T-cell (primary cell): ENCODE measurements around the gene STK35. TPM values are rescaled to one million over a fixed set of nuclear protein-coding genes. Genes with fewer than 3 reads are reported as not detected.
"Not testable (repeated sequence)": the region's sequence is repeated elsewhere in the genome, so short reads cannot be mapped to it uniquely, and the experiment has no call there.

ENCODE experiments used
- ATAC-seq, 4 experiments: fragments of 200-7000 bp in 3 of 4; fragments of 150-1000 bp in 1 of 4; cut with Tn5 transposase; replicated peaks in 1 of 4; 1 replicate in 3 of 4; 2 replicates in 1 of 4; pipeline ENCODE4 v1.10.0; 2021; ENCODE audit warnings: moderate library complexity in 3 of 4, mild to moderate bottlenecking in 2 of 4, moderate number of reproducible peaks in 1 of 4
- CTCF ChIA-PET, 2 donors: fragments of 300-600 bp; sonication (Branson Sonifier 250); formaldehyde crosslinking; loops; one replicate each; lab custom pipeline; 2022; ENCODE audit warnings: antibody characterized with exemption in 2 of 2; lab: Charles Lee
- POLR2A ChIA-PET, 2 donors: fragments of 300-600 bp; sonication (Branson Sonifier 250); formaldehyde crosslinking; loops; one replicate each; lab custom pipeline; 2022; ENCODE audit warnings: antibody characterized with exemption in 2 of 2; lab: Charles Lee
- DNase-seq, 35 experiments: peaks; one replicate each; pipeline versions ENCODE4 v3.0.0 to v3.0.0-alpha.2; 2013 to 2023
- H3K27ac ChIP-seq: one replicate; pipeline ENCODE4 v1.5.1; 2013; ENCODE audit warnings: low read length
- H3K27me3 ChIP-seq, 2 experiments: replicated peaks in 1 of 2; 1 replicate in 1 of 2; 2 replicates in 1 of 2; pipeline versions ENCODE4 v1.6.1 to v1.7.0; 2013; ENCODE audit warnings: low read length in 1 of 2, mixed read lengths in 1 of 2; ENCODE audit not compliant: control insufficient read depth in 2 of 2, insufficient read depth in 2 of 2; ENCODE audit errors: extremely low read depth in 1 of 2
- H3K36me3 ChIP-seq, 2 donors: 1 replicate in 1 of 2; 2 replicates in 1 of 2; pipeline versions ENCODE4 v1.6.1 to v1.7.0; 2013; ENCODE audit warnings: low read length in 1 of 2; ENCODE audit not compliant: control insufficient read depth in 2 of 2, insufficient read depth in 1 of 2; ENCODE audit errors: extremely low read depth in 1 of 2
- H3K4me1 ChIP-seq, 2 experiments: 1 replicate in 1 of 2; 2 replicates in 1 of 2; pipeline versions ENCODE4 v1.6.1 to v1.7.0; 2013; ENCODE audit warnings: low read length in 2 of 2, mixed read lengths in 1 of 2; ENCODE audit not compliant: insufficient read depth in 2 of 2, control insufficient read depth in 1 of 2; ENCODE audit errors: extremely low read depth in 1 of 2
- H3K4me3 ChIP-seq, 2 donors: 1 replicate in 1 of 2; 2 replicates in 1 of 2; pipeline versions ENCODE4 v1.5.1 to v1.7.0; 2013; ENCODE audit warnings: mild to moderate bottlenecking in 2 of 2, low read length in 1 of 2, moderate library complexity in 1 of 2; ENCODE audit not compliant: control insufficient read depth in 1 of 2; ENCODE audit errors: extremely low read depth in 1 of 2
- H3K9me3 ChIP-seq: 2 replicates; pipeline ENCODE4 v1.7.0; 2013
- H3K27ac Mint-ChIP-seq, 2 donors: one replicate each; pipeline ENCODE4 v1.8.0; 2020 to 2021; ENCODE audit warnings: mild to moderate bottlenecking in 2 of 2, mixed read lengths in 2 of 2
- H3K27me3 Mint-ChIP-seq, 2 donors: one replicate each; pipeline ENCODE4 v1.8.0; 2021 to 2022; ENCODE audit warnings: mixed read lengths in 2 of 2
- H3K36me3 Mint-ChIP-seq: one replicate; pipeline ENCODE4 v1.8.0; 2021; ENCODE audit warnings: mixed read lengths
- H3K4me1 Mint-ChIP-seq, 3 donors: one replicate each; pipeline ENCODE4 v1.8.0; 2020 to 2022; ENCODE audit warnings: mixed read lengths in 3 of 3, mild to moderate bottlenecking in 1 of 3
- H3K4me3 Mint-ChIP-seq, 3 donors: one replicate each; pipeline ENCODE4 v1.8.0; 2020 to 2022; ENCODE audit warnings: mild to moderate bottlenecking in 3 of 3, mixed read lengths in 3 of 3, moderate library complexity in 3 of 3
- H3K9me3 Mint-ChIP-seq, 3 donors: one replicate each; pipeline ENCODE4 v1.8.0; 2020 to 2022; ENCODE audit warnings: mixed read lengths in 3 of 3
- WGBS: methylation state at CpG from one replicate; pipeline ENCODE4 v1.1.5; 2013; ENCODE audit warnings: missing lambda C conversion rate; ENCODE audit not compliant: insufficient coverage; 5-methylcytosine and 5-hydroxymethylcytosine counted together
- total RNA-seq, 35 experiments: library from RNA in 6 of 35; stranded (reverse) in 6 of 35; fragments of 120-200 nt in 1 of 35; gene quantifications; one replicate each; pipeline versions ENCODE4 v1.2.1 to v1.2.4 and lab custom pipeline; 2013 to 2026

STK35 gene
- total RNA-seq, 5 donors from 2014 or later (not counting 1 experiment from before 2014, with no cell fraction given), result 16.2 to 20.6 (median 19.3) TPM

DNA sequence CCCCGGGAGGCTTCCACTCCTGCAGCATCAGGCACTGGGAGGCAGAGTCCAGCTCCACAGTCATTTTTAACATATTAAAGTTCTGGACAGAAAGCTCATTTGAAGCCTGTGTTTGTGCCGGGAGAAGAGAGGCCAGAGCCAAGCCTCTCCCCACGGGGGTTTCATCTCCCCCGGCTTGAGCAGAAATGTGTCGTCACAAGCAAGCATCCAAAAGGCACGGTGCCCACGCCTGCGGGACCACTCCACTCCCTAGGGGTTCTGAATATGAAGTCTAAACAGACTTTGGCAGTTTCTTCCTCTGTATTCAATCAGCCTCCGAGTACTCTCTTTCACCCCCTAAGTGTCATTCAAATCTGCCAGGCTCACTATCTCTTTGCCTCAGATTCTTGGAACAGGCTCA is 75.3 kb downstream of the STK35 start:
- CTCF ChIA-PET, result no interaction called here
- POLR2A ChIA-PET, result no interaction called here
- DNase-seq, result no peak
- no peaks in the 10 kb centered on the region for H3K9me3 Mint-ChIP-seq
- H3K4me1 ChIP-seq, result peaks cover 0 to 4% of the 10 kb centered on the region in 2 experiments
- no peaks in the 10 kb centered on the region for H3K36me3 Mint-ChIP-seq
- no peaks in the 10 kb centered on the region for H3K9me3 ChIP-seq
- H3K36me3 ChIP-seq, result no peaks in the 10 kb centered on the region
- peaks cover 0 to 30% of the 10 kb centered on the region in 2 experiments for H3K27me3 ChIP-seq
- peaks cover 16% of the 10 kb centered on the region in 2 donors for H3K27me3 Mint-ChIP-seq
- H3K4me3 Mint-ChIP-seq, result no peak overlapping the region
- 94% methylated on average over 7 of the region's 9 CpGs for WGBS
- no peak overlapping the region for H3K4me3 ChIP-seq
- H3K27ac Mint-ChIP-seq, result no peak overlapping the region
- H3K27ac ChIP-seq, result no peak overlapping the region
- ATAC-seq, result no peak
- H3K4me1 Mint-ChIP-seq, result peaks cover 3 to 10% (median 4%) of the 10 kb centered on the region in 3 donors

DNA sequence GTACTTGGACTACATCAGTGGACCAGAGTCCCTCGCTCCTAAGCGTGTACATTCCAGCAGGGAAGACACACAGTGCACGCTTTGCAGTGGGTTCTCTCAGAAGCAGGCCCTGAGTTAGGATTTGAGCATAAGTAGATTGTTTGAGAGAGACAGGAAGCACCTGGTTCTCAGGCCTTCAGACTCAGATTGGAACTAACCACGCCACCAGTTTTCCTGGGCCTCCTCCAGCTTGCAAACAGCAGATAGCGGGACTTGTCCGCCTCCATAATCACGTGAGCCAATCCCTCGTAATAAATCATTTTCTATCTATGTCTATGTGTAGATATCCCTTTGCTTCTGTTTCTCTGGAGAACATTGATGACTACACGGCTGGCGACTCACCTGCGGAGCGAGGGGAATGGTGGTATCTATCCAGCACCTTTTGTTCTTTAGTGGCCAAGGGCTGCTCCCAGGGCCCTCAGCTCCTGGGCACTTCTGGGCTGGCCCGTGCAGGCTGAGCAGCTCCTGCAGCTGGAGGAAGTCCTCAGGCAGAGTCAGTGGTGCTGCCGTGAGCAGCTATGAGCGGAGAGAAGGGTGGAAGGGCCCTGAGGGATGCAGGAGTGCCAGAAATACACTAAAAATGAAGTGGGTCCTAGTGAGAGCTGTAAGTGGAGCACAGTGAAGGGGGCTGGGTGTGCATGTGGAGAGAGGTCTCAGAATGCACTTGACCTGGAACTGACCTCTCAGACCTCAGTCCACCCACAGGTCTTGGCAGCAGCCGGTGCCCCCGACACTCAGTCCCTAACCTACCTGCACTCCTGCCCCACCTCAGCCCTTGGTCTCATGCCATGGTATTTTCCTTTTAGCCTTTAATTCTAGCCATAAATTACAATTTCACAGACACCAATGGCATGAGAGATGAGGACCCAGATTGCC is 76.9 kb downstream of the STK35 start:
- Histone ChIP-seq H3K27me3 (peaks cover 0 to 26% of the 10 kb centered on the region in 2 experiments), H3K4me3 (no peak overlapping the region), H3K36me3 (no peaks in the 10 kb centered on the region), H3K27ac (no peak overlapping the region), H3K4me1 (no peaks in the 10 kb centered on the region), H3K9me3 (no peaks in the 10 kb centered on the region)
- CTCF ChIA-PET, result no interaction called here
- POLR2A ChIA-PET, result no interaction called here
- H3K4me1 Mint-ChIP-seq, result peaks cover 0 to 5% (median 0%) of the 10 kb centered on the region in 3 donors
- DNase-seq (no peak), ATAC-seq (no peak)
- peaks cover 12 to 15% of the 10 kb centered on the region in 2 donors for H3K27me3 Mint-ChIP-seq
- H3K36me3 Mint-ChIP-seq, result no peaks in the 10 kb centered on the region
- WGBS, result 49% methylated on average over 10 of the region's 17 CpGs
- H3K4me3 Mint-ChIP-seq, result no peak overlapping the region
- H3K9me3 Mint-ChIP-seq, result no peaks in the 10 kb centered on the region
- H3K27ac Mint-ChIP-seq, result no peak overlapping the region

DNA sequence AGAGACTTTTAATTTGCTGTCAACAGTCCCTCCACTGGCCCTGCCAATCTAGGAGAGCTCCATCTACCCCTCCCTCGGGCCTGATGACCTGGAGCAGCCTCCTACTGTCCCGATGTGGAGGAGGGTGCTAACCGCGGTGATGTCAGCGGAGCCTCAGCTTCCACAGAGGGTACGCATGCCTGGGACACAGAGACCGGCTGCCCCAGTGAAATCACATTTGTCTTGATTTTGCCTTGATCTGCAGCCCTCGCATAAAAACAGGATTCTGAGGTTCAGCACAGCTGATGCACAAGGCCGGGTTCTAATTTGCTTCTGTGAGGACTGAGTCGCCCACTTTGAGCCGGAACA is 77.6 kb downstream of the STK35 start:
- H3K36me3 ChIP-seq, result no peaks in the 10 kb centered on the region
- H3K4me1 ChIP-seq, result no peaks in the 10 kb centered on the region
- H3K4me3 ChIP-seq, result no peak overlapping the region
- no peaks in the 10 kb centered on the region for H3K9me3 ChIP-seq
- WGBS, result 85% methylated on average over 10 of the region's 11 CpGs
- peaks cover 0 to 5% (median 0%) of the 10 kb centered on the region in 3 donors for H3K4me1 Mint-ChIP-seq
- no peak for ATAC-seq
- peaks cover 10 to 12% of the 10 kb centered on the region in 2 donors for H3K27me3 Mint-ChIP-seq
- no peak overlapping the region for H3K27ac ChIP-seq
- CTCF ChIA-PET, result no interaction called here
- peaks cover 0 to 23% of the 10 kb centered on the region in 2 experiments for H3K27me3 ChIP-seq
- H3K36me3 Mint-ChIP-seq, result no peaks in the 10 kb centered on the region
- H3K4me3 Mint-ChIP-seq, result no peak overlapping the region
- no peaks in the 10 kb centered on the region for H3K9me3 Mint-ChIP-seq
- DNase-seq, result no peak
- POLR2A ChIA-PET, result no interaction called here
- no peak overlapping the region for H3K27ac Mint-ChIP-seq

DNA sequence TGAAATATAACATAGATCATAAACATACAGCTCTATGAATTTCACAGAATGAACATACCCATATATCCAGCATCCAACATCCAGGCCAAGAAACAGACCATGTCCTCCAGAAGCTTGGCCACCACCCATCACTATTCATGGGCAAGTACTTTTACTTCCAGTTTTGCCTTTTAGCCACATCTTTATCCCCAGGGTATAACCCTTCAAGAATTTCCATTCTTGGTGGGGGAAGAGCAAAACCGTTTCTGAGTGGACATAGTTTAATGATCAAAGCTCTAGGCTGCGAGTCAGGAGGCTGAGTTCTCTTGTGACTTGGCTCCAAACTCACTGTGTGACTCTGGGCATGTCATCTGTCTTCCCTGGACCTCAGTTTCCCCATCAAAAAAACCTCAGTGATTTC is 78.3 kb downstream of the STK35 start:
- Histone ChIP-seq H3K36me3 (no peaks in the 10 kb centered on the region), H3K9me3 (no peaks in the 10 kb centered on the region), H3K4me1 (no peaks in the 10 kb centered on the region), H3K27ac (no peak overlapping the region), H3K27me3 (peaks cover 0 to 20% of the 10 kb centered on the region in 2 experiments), H3K4me3 (no peak overlapping the region)
- Mint-ChIP-seq H3K9me3 (no peaks in the 10 kb centered on the region), H3K27me3 (peaks cover 5 to 9% of the 10 kb centered on the region in 2 donors), H3K4me1 (peaks cover 0 to 5% (median 0%) of the 10 kb centered on the region in 3 donors), H3K4me3 (no peak overlapping the region), H3K27ac (no peak overlapping the region), H3K36me3 (no peaks in the 10 kb centered on the region)
- POLR2A ChIA-PET, result interaction anchor here in 1 of 2 donors (0.6 kb wide), 1 partner anchor 27 kb away, joined by 3 read pairs; no protein-coding TSS in a partner anchor
- CTCF ChIA-PET, result interaction anchor here in 1 of 2 donors (0.6 kb wide), 1 partner anchor 226 kb away, joined by 4 read pairs; no protein-coding TSS in a partner anchor
- ATAC-seq (no peak), DNase-seq (no peak)
- 61% methylated on average over 2 of the region's 2 CpGs for WGBS

DNA sequence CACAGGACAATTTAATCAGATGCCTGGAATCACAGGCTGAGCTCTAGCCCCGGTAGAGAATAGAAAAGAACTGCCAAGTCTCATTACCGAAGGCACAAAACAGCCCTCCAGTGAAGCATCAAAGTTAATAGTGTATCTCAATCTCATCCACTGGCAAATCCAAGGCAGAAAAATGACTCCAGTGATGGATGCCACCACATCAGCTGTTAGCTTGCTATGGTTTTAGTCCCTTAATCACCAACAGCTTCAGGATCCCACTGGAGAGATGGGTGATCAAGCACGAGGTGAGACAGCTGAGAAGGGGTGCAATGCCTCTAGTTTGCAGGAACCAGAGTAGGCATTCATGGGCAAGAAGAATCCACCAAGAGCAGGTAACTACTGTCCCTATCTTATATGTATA is 81.8 kb downstream of the STK35 start:
- H3K27me3 Mint-ChIP-seq, result peaks cover 2 to 5% of the 10 kb centered on the region in 2 donors
- no peak overlapping the region for H3K27ac Mint-ChIP-seq
- no peak overlapping the region for H3K4me3 ChIP-seq
- ChIA-PET POLR2A (no interaction called here), CTCF (interaction anchor here in 1 of 2 donors (0.5 to 0.6 kb wide), 2 partner anchors 176 to 386 kb away, joined by 3 read pairs; no protein-coding TSS in a partner anchor)
- no peak overlapping the region for H3K4me3 Mint-ChIP-seq
- ATAC-seq, result no peak
- DNase-seq, result no peak
- peaks cover 3% of the 10 kb centered on the region for H3K36me3 Mint-ChIP-seq
- peaks cover 0 to 9% of the 10 kb centered on the region in 2 experiments for H3K27me3 ChIP-seq
- H3K27ac ChIP-seq, result no peak overlapping the region
- 100% methylated on average over 1 of the region's 3 CpGs for WGBS
- no peaks in the 10 kb centered on the region for H3K9me3 ChIP-seq
- no peaks in the 10 kb centered on the region for H3K36me3 ChIP-seq
- peaks cover 0 to 4% (median 0%) of the 10 kb centered on the region in 3 donors for H3K4me1 Mint-ChIP-seq
- no peaks in the 10 kb centered on the region for H3K4me1 ChIP-seq
- peaks cover 0 to 15% (median 10%) of the 10 kb centered on the region in 3 donors for H3K9me3 Mint-ChIP-seq

DNA sequence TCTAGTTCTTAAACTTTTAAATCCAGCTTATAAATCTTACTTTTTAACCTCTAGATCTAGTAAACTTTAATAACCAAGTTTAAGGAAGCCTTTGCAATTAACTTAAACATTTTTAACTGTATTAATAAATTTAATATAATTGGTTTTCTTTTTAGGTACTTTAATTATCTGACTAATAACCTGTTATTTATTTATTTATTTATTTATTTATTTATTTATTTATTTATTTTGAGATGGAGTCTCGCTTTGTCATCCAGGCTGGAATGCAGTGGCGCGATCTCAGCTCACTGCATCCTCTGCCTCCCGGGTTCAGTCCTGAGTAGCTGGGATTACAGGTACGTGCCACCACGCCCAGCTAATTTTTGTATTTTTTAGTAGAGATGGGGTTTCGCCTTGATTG is 83.3 kb downstream of the STK35 start:
- H3K27ac Mint-ChIP-seq, ATAC-seq, POLR2A ChIA-PET, H3K27me3 ChIP-seq, H3K27ac ChIP-seq, H3K36me3 ChIP-seq, H3K4me3 Mint-ChIP-seq, H3K4me1 ChIP-seq, H3K36me3 Mint-ChIP-seq, H3K4me3 ChIP-seq, H3K9me3 ChIP-seq, DNase-seq, H3K4me1 Mint-ChIP-seq: not testable (repeated sequence)
- peaks cover 0 to 15% (median 10%) of the 10 kb centered on the region in 3 donors for H3K9me3 Mint-ChIP-seq
- WGBS, result no CpG with 5 or more reads among the region's 7 CpGs
- CTCF ChIA-PET, result interaction anchor here in 1 of 2 donors (1.3 kb wide), 1 partner anchor 12 kb away, joined by 4 read pairs; no protein-coding TSS in a partner anchor
- peaks cover 9 to 13% of the 10 kb centered on the region in 2 donors for H3K27me3 Mint-ChIP-seq
